Activated B cell treated with CpG ODN at 0.5 μM for 24 hours (primary cell): ENCODE results near the gene SHPK. TPM values are rescaled to one million over a fixed set of nuclear protein-coding genes. Genes with fewer than 3 reads are reported as not detected.
A peak's percentile ranks its signal among the peaks of the same experiment; 100 is the strongest.

ENCODE experiments used
- ATAC-seq: fragments of 200-7000 bp; cut with Tn5 transposase; one replicate; pipeline ENCODE4 v1.10.0; 2021; ENCODE audit warnings: low read depth, mild to moderate bottlenecking, moderate library complexity
- CTCF ChIA-PET: fragments of 350-600 bp; sonication (Branson Sonifier 250); formaldehyde crosslinking; loops from one replicate; lab custom pipeline; 2021; ENCODE audit warnings: antibody characterized with exemption; lab: Charles Lee
- POLR2A ChIA-PET: fragments of 350-600 bp; sonication (Branson Sonifier 250); formaldehyde crosslinking; loops from one replicate; lab custom pipeline; 2021; ENCODE audit warnings: antibody characterized with exemption; lab: Charles Lee
- DNase-seq: peaks from one replicate; pipeline ENCODE4 v3.0.0; 2022
- H3K27ac Mint-ChIP-seq: one replicate; pipeline ENCODE4 v1.8.0; 2020; ENCODE audit warnings: mixed read lengths
- H3K27me3 Mint-ChIP-seq: one replicate; pipeline ENCODE4 v1.8.0; 2021; ENCODE audit warnings: mixed read lengths
- H3K36me3 Mint-ChIP-seq: one replicate; pipeline ENCODE4 v1.8.0; 2021; ENCODE audit warnings: low read depth, mixed read lengths
- H3K4me1 Mint-ChIP-seq: one replicate; pipeline ENCODE4 v1.8.0; 2021; ENCODE audit warnings: mixed read lengths
- H3K4me3 Mint-ChIP-seq: one replicate; pipeline ENCODE4 v1.8.0; 2020; ENCODE audit warnings: mild to moderate bottlenecking, mixed read lengths
- H3K9me3 Mint-ChIP-seq: one replicate; pipeline ENCODE4 v1.8.0; 2020; ENCODE audit warnings: mixed read lengths
- CTCF ChIP-seq: fragments of 200-600 bp; IDR thresholded peaks from one replicate; pipeline ENCODE4 v1.8.0; 2022; ENCODE audit warnings: antibody characterized with exemption, mild to moderate bottlenecking
- intact Hi-C: fragments of 100-400 bp; cut with micrococcal nuclease; formaldehyde crosslinking; loops from one replicate; pipeline ENCODE4 v1.15.1; 2024
- total RNA-seq: library from RNA; stranded (reverse); gene quantifications from 2 replicates; pipeline ENCODE4 v1.2.3, GENCODE V29; 2022

Gene SHPK, protein sequence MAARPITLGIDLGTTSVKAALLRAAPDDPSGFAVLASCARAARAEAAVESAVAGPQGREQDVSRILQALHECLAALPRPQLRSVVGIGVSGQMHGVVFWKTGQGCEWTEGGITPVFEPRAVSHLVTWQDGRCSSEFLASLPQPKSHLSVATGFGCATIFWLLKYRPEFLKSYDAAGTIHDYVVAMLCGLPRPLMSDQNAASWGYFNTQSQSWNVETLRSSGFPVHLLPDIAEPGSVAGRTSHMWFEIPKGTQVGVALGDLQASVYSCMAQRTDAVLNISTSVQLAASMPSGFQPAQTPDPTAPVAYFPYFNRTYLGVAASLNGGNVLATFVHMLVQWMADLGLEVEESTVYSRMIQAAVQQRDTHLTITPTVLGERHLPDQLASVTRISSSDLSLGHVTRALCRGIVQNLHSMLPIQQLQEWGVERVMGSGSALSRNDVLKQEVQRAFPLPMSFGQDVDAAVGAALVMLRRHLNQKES
- 8.1 and 9.5 TPM in 2 replicates for total RNA-seq

GRCh38 chr17:3636154-3636907 lies at the start of gene SHPK, which contains the start of gene CTNS:
Gene SHPK, minus strand, starts transcription at chr17:3636250. Its CDS starts 31 bp downstream, at chr17:3636219.
Gene CTNS, plus strand, starts transcription at chr17:3636760. Its CDS starts 3,447 bp downstream, at chr17:3640207.
- Mint-ChIP-seq H3K4me3 (peak within 1 kb of the TSS; percentile 98), H3K27ac (peak within 1 kb of the TSS; percentile 100), H3K9me3 (no peaks in the 10 kb centered on the region), H3K4me1 (peaks cover 26% of the 10 kb centered on the region), H3K36me3 (peaks cover 17% of the 10 kb centered on the region), H3K27me3 (no peaks in the 10 kb centered on the region)
- POLR2A ChIA-PET: interaction anchor here (0.5 to 2.9 kb wide), 24 partner anchors 8 to 1474 kb away, joined by 3 to 22 read pairs (median 4); partner anchors contain the start of genes CYB5D2, EMC6, NCBP3 and P2RX5
- intact Hi-C loops: loop anchor here (1.0 to 10.0 kb wide), 10 partner anchors 10 to 1851 kb away; partner anchors contain the start of genes CYB5D2, DERL2, EMC6 and METTL16
- CTCF ChIA-PET: interaction anchor here (0.7 to 2.2 kb wide), 8 partner anchors 10 to 624 kb away, joined by 3 to 9 read pairs (median 3); no protein-coding TSS in a partner anchor
- ATAC-seq: peak; percentile 98
- peak; percentile 93 for DNase-seq
- TF ChIP-seq CTCF: no peak

- Mint-ChIP-seq H3K4me3 (peak overlapping the region; percentile 11), H3K4me1 (peaks cover 62% of the 10 kb centered on the region), H3K27me3 (no peaks in the 10 kb centered on the region), H3K27ac (peak overlapping the region; percentile 73), H3K36me3 (peaks cover 54% of the 10 kb centered on the region), H3K9me3 (no peaks in the 10 kb centered on the region)
- ChIA-PET POLR2A (interaction anchor here (0.6 to 3.8 kb wide), 5 partner anchors 10 to 111 kb away, joined by 3 to 78 read pairs (median 7); partner anchors contain the start of genes HASPIN and P2RX5), CTCF (interaction anchor here (0.8 to 1.3 kb wide), 3 partner anchors 10 to 47 kb away, joined by 3 to 6 read pairs (median 3); no protein-coding TSS in a partner anchor)
- no peak for ATAC-seq
- peak; percentile 49 for DNase-seq
- intact Hi-C loops: no loop called here
- no peak for TF ChIP-seq CTCF
Measured at GRCh38 chr17:3685174-3685573, 49.1 kb upstream of the SHPK start.

DNA sequence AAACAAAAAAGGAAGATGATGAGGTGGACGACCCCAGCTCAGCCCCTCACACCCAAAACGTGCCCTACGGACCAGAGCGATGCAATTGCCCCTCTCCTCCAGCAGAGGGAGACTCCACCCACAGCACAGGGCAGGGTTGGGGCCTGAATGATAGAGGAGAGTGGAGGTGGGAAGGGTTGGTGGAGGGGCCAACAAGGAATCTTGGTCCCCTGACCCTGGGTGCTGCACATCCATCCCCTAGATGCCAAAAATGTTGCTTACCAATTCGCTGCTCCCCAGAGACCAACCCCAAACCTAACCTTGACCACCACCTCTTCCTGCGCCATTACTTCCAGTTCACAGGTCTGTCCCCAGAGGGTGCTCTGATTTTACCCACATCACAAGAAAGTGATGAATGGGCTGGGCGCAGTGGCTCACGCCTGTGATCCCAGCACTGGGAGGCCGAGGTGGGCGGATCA lies 47.0 kb upstream of the SHPK start:
- ChIA-PET POLR2A (interaction anchor here (0.5 to 3.8 kb wide), 14 partner anchors 9 to 273 kb away, joined by 3 to 78 read pairs (median 6); partner anchors contain the start of genes CTNS, HASPIN, P2RX5 and SHPK), CTCF (interaction anchor here (0.6 to 3.0 kb wide), 16 partner anchors 9 to 634 kb away, joined by 3 to 37 read pairs (median 6); partner anchors contain the start of genes HASPIN and P2RX5)
- peaks cover 58% of the 10 kb centered on the region for H3K36me3 Mint-ChIP-seq
- peak overlapping the region; percentile 83 for H3K27ac Mint-ChIP-seq
- DNase-seq (peak; percentile 58), ATAC-seq (peak; percentile 75)
- H3K4me1 Mint-ChIP-seq: peaks cover 46% of the 10 kb centered on the region
- intact Hi-C loops: loop anchor here (1.0 to 2.0 kb wide), 7 partner anchors 11 to 144 kb away; partner anchors contain the start of gene HASPIN
- peak overlapping the region; percentile 58 for H3K4me3 Mint-ChIP-seq
- peak; percentile 72 for TF ChIP-seq CTCF
- H3K27me3 Mint-ChIP-seq: no peaks in the 10 kb centered on the region
- no peaks in the 10 kb centered on the region for H3K9me3 Mint-ChIP-seq

DNA sequence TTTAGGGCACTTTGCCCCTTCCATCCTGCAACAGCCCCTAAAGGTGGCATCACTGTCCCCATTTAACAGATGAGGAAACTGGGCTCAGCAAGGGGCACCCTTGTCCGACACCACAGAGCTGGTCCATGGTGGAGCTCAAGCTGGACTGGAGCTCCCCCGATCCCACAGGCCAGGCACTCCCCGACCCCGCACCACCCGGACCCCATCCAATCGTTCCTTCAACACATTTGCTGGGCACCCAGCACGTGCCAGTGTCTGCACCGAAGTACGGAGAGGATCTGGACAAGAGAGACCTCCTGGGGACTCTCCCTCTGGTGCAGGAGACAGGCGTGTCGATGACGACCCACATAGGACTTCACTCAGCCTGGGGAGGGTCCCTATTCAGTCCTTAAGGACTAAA lies 46.0 kb upstream of the SHPK start:
- H3K9me3 Mint-ChIP-seq: no peaks in the 10 kb centered on the region
- H3K4me1 Mint-ChIP-seq: peaks cover 43% of the 10 kb centered on the region
- intact Hi-C loops: loop anchor here (2.0 kb wide), 2 partner anchors 41 to 79 kb away; partner anchors contain the start of gene HASPIN
- POLR2A ChIA-PET: interaction anchor here (0.7 to 3.8 kb wide), 8 partner anchors 8 to 55 kb away, joined by 3 to 78 read pairs (median 13); partner anchors contain the start of genes P2RX5 and SHPK
- H3K4me3 Mint-ChIP-seq: no peak overlapping the region
- DNase-seq (no peak), ATAC-seq (no peak)
- peaks cover 67% of the 10 kb centered on the region for H3K36me3 Mint-ChIP-seq
- no peak for TF ChIP-seq CTCF
- peak overlapping the region; percentile 62 for H3K27ac Mint-ChIP-seq
- CTCF ChIA-PET: interaction anchor here (0.8 to 3.0 kb wide), 8 partner anchors 14 to 633 kb away, joined by 3 to 37 read pairs (median 17); partner anchors contain the start of genes HASPIN and P2RX5
- no peaks in the 10 kb centered on the region for H3K27me3 Mint-ChIP-seq
